GM19372 (cell line): ENCODE results near the gene TMC7.

Experiments
- ATAC-seq: cut with Tn5 transposase; IDR thresholded peaks from one replicate; pipeline ENCODE4 v1.9.1; 2021; ENCODE audit warnings: mild to moderate bottlenecking, low read depth, moderate library complexity; ENCODE audit not compliant: unreplicated experiment

Gene TMC7

GRCh38 chr16:19110537-19111360 lies 127.0 kb downstream of the TMC7 start:
- ATAC-seq: no peak

- ATAC-seq: no peak
These were observed 128.3 kb downstream of the TMC7 start for GRCh38 chr16:19112099-19112407.
